GM10266 (cell line): Measurements from ENCODE around the gene RETSAT.
"Not testable (repeated sequence)": the region's sequence is repeated elsewhere in the genome, so short reads cannot be mapped to it uniquely, and the experiment has no call there.

Source experiments
- DNase-seq: peaks from one replicate; pipeline ENCODE4 v3.0.0; 2012; ENCODE audit errors: extremely low spot score
- TF ChIP-seq, protein P1 (sequence below): IDR thresholded peaks from 2 replicates; pipeline ENCODE4 v1.5.1; 2012; ENCODE audit warnings: mild to moderate bottlenecking, low read depth; ENCODE audit not compliant: control insufficient read depth, insufficient read depth; ENCODE audit errors: missing control alignments

The RETSAT gene

GRCh38 chr2:85357736-85358135, 3.4 kb upstream of the RETSAT start:
- DNase-seq = no peak
- TF ChIP-seq, protein P1, sequence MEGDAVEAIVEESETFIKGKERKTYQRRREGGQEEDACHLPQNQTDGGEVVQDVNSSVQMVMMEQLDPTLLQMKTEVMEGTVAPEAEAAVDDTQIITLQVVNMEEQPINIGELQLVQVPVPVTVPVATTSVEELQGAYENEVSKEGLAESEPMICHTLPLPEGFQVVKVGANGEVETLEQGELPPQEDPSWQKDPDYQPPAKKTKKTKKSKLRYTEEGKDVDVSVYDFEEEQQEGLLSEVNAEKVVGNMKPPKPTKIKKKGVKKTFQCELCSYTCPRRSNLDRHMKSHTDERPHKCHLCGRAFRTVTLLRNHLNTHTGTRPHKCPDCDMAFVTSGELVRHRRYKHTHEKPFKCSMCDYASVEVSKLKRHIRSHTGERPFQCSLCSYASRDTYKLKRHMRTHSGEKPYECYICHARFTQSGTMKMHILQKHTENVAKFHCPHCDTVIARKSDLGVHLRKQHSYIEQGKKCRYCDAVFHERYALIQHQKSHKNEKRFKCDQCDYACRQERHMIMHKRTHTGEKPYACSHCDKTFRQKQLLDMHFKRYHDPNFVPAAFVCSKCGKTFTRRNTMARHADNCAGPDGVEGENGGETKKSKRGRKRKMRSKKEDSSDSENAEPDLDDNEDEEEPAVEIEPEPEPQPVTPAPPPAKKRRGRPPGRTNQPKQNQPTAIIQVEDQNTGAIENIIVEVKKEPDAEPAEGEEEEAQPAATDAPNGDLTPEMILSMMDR = no peak

DNA sequence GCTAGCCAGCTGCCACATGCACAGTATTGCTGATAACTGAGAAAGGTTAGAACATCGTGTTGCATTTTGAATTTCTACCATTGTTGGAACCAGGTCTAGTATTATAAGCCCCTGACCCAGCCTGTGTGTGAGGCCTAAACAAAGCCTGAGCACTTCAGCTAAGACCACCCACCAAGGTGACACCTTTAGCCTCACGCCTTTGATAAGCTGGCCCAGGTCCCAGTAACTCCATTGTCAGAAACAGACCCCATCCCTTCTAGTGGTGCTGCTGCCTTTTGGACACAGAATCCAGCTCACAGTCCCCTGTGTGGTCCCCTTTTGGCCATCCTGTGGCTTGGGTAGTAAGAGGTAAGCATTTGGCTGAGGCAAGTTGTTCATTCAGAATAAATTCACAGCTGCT, 1.9 kb upstream of the RETSAT start:
- no peak for DNase-seq
- TF ChIP-seq, protein P1 = no peak

- TF ChIP-seq, protein P1 = no peak
- DNase-seq = no peak
Measured at GRCh38 chr2:85355521-85355920, 1.2 kb upstream of the RETSAT start.

DNA sequence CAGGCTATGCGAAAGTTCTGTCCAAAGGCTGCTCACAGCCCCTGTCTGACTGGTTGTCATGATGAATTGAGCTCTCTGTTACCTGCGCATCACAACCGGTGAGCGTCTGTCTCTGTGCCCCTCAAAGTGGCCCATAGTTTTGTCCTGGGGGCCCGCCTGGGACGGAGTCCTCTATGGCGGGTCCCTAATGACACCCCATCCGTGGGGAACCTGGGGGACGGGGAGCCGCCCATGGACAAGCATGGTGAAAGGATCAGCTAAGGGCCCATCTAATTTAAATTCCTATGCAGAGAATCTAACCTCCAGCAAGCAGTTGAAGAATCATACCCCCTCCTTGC, 714 bp upstream of the RETSAT start:
- TF ChIP-seq, protein P1 = no peak
- DNase-seq = no peak

- DNase-seq = no peak
- TF ChIP-seq, protein P1 = no peak
Measured at GRCh38 chr2:85353876-85354285, 447 bp downstream of the RETSAT start.

GRCh38 chr2:85347599-85347998, 6.7 kb downstream of the RETSAT start:
- TF ChIP-seq, protein P1 = no peak
- no peak for DNase-seq

DNA sequence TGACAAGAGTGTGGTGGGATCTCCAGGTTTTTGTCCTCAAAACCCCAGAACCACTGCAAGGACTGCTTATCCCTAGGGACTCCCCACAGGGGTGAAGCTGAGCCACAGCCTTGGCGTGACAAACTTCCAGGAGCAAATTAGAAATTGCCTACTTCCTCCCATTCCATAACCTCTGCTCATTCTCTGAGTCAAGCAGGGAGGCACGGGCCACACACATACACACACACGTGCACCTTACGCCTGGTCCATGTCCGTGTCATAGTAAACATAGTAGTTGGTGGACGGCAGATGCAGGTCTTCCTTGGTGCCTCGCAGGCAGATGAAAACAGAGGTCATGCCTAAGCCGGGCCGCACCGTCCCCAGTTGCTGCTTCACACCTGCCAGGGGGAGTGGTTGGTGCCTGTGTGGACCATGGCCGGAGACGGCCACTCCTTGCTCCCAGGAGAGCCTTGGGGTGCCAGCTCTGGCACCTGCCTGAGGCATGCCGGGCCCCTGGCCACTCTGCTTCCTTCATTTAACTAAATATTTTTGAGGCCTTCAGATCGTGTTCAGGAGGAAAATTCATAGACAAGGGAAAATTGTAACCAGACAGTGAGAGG, 9.9 kb downstream of the RETSAT start:
- DNase-seq = no peak
- TF ChIP-seq, protein P1 = no peak

- not testable (repeated sequence) for DNase-seq
Measured at GRCh38 chr2:85343207-85343895, 11.0 kb downstream of the RETSAT start.
